ENCODE results near the gene PGAM5. TPM values are rescaled to one million over a fixed set of nuclear protein-coding genes. Genes with fewer than 3 reads are reported as not detected.
A peak's percentile ranks its signal among the peaks of the same experiment; 100 is the strongest.

The PGAM5 gene
- total and polyA plus RNA-seq, 3 donors from 2014 or later: 37.2 to 48.0 (median 40.9) TPM

DNA sequence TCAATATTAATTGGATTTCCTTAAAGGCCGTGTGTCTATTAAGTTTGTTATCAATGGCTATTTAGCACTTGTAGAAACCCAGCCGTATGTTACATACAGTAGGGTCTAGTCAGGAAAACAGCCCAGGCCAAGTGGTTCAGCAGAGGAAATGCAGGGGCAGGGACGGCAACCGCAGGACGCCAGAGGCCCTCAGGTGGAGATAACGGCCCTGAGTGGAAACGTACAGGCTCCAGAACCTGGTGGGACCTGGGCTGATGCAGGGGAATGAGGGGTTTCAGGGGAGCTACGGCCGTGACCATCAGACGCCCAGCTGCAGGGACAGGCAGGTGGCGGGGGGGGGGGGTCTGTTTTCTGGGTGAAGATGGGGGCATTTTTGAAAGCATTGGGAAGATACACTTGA lies 54.7 kb downstream of the PGAM5 start:
- Histone ChIP-seq H3K27me3 (no peaks in the 10 kb centered on the region), H3K9me3 (no peaks in the 10 kb centered on the region), H3K4me1 (peaks cover 21% of the 10 kb centered on the region), H3K4me3 (no peak overlapping the region), H3K36me3 (ENCODE audit: low read depth, missing control alignments) (no peaks in the 10 kb centered on the region), H3K27ac (no peak overlapping the region)
- 73 to 88% methylated on average over 11 of the region's 11 CpGs for WGBS, 2 donors
- TF ChIP-seq POLR2A (IDR thresholded peaks at IDR 0.05): no peak
- TF ChIP-seq, protein P1, sequence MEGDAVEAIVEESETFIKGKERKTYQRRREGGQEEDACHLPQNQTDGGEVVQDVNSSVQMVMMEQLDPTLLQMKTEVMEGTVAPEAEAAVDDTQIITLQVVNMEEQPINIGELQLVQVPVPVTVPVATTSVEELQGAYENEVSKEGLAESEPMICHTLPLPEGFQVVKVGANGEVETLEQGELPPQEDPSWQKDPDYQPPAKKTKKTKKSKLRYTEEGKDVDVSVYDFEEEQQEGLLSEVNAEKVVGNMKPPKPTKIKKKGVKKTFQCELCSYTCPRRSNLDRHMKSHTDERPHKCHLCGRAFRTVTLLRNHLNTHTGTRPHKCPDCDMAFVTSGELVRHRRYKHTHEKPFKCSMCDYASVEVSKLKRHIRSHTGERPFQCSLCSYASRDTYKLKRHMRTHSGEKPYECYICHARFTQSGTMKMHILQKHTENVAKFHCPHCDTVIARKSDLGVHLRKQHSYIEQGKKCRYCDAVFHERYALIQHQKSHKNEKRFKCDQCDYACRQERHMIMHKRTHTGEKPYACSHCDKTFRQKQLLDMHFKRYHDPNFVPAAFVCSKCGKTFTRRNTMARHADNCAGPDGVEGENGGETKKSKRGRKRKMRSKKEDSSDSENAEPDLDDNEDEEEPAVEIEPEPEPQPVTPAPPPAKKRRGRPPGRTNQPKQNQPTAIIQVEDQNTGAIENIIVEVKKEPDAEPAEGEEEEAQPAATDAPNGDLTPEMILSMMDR (IDR thresholded peaks at IDR 0.05): no peak
- intact Hi-C loops (cut with DNase I; ENCODE audit: low total_unique reads): no loop called here
- DNase-seq: no peak

DNA sequence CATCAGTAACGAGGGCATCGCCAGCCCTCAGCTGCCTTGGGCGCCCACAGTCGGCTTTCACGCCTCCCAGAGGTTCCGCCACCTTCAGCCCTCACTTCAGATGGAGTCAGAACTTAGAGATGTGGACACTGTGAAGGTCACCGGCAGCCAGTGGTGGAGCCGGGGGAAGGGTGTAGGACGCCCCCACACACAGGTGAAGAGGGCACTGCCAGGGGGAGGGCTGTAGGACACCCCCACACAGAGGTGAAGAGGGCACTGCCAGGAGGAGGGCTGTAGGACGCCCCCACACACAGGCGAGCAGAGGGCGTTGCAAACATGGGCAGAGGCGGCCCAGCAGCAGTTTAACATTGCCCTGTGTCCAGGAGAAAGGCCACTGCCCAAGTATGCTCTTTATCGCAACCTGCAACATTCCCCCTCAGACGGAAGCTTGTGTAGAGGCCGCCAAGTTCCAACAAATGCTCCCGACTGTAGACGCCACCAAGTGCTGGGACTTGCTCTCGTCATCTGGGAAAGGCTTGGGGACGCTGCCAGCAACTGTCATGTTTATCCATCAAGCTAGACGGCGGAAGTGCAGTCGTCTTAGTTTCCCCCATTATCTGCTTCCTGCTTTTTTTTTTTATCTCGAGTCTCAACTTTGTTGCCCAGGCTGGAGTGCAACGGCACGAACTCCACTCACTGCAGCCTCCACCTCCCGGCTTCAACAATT lies 55.9 kb downstream of the PGAM5 start:
- no peaks in the 10 kb centered on the region for H3K36me3 ChIP-seq (ENCODE audit: low read depth, missing control alignments)
- intact Hi-C loops (cut with DNase I; ENCODE audit: low total_unique reads): no loop called here
- no peaks in the 10 kb centered on the region for H3K9me3 ChIP-seq
- H3K27me3 ChIP-seq: no peaks in the 10 kb centered on the region
- peak overlapping the region in 1 of 2 donors; percentile 24 for H3K27ac ChIP-seq
- H3K4me3 ChIP-seq: no peak overlapping the region
- DNase-seq: peak; percentile 87
- 41 to 71% methylated on average over 22 to 27 of the region's 27 CpGs for WGBS, 2 donors
- H3K4me1 ChIP-seq: peaks cover 17% of the 10 kb centered on the region
- TF ChIP-seq, protein P1 (IDR thresholded peaks at IDR 0.05): no peak
- TF ChIP-seq POLR2A (IDR thresholded peaks at IDR 0.05): no peak

DNA sequence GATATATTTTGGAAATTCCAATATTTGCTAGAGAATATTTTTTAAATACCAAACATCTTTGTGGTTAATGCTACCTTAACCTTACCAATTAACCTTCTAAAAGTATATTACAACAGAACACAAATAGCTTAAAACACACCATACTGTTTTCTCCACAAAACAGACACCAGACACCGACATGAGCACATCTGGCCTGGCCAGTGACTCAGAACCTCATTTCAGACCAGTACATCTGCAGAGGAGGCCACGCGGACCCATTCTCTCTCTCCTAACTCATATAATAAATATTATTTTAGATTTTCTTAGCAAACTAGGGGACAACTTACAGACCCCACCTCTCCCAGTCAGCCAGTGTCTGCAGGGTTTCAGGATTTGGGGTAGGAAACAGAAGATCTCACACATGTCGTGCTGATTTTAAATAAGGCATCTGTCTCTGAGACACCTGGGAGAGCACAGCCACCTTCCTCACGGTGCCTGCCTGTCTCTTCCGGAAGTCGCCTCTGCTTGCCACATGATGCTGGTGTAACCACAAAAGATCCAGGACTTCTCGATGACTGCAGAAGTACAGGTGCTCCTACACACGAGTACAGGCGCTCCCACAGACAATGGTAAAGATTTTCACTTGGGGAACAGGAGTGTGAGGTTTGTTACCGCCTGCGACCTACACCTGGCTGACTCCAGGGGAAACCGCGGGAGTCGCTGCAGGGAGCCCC lies 60.6 kb downstream of the PGAM5 start:
- Histone ChIP-seq H3K4me1 (peaks cover 18% of the 10 kb centered on the region), H3K36me3 (ENCODE audit: low read depth, missing control alignments) (peaks cover 4% of the 10 kb centered on the region), H3K27ac (peak overlapping the region in 1 of 2 donors; percentile 44), H3K4me3 (no peak overlapping the region), H3K27me3 (no peaks in the 10 kb centered on the region), H3K9me3 (no peaks in the 10 kb centered on the region)
- 91 to 92% methylated on average over 14 to 15 of the region's 15 CpGs for WGBS, 2 donors
- no peak for DNase-seq
- TF ChIP-seq, protein P1 (IDR thresholded peaks at IDR 0.05): no peak
- no peak for TF ChIP-seq POLR2A (IDR thresholded peaks at IDR 0.05)
- intact Hi-C loops (cut with DNase I; ENCODE audit: low total_unique reads): no loop called here

Small RNA genes within 50 kb of the gene (small RNA-seq; reads per million reads assigned to genes)
- 0 reads per million in 2 donors for gene RNA5SP379

Other genes starting within 250 kb of the PGAM5 start
- 10 to 100 TPM; 88.3 to 98.9 TPM for gene FBRSL1, start 220.7 kb upstream of the PGAM5 start, total RNA-seq
- 51.1 TPM for gene FBRSL1, start 220.7 kb upstream of the PGAM5 start, polyA plus RNA-seq (ENCODE audit: insufficient read depth, low read depth, low replicate concordance)
- under 1 TPM in 1 of 2 donors, not detected in 1; 0.81 TPM for gene LRCOL1, start 100.3 kb upstream of the PGAM5 start, total RNA-seq
- 1.6 TPM for gene LRCOL1, start 100.3 kb upstream of the PGAM5 start, polyA plus RNA-seq (ENCODE audit: insufficient read depth, low read depth, low replicate concordance)
- 1 to 10 TPM; 2.2 to 2.7 TPM for gene P2RX2, start 92.1 kb upstream of the PGAM5 start, total RNA-seq
- gene P2RX2, start 92.1 kb upstream of the PGAM5 start, polyA plus RNA-seq (ENCODE audit: insufficient read depth, low read depth, low replicate concordance): 3.0 TPM
- 100 to 1,000 TPM; 123 to 288 TPM for gene POLE, start 23.5 kb upstream of the PGAM5 start, total RNA-seq
- 76.8 TPM for gene POLE, start 23.5 kb upstream of the PGAM5 start, polyA plus RNA-seq (ENCODE audit: insufficient read depth, low read depth, low replicate concordance)
- gene PXMP2, start 23.3 kb upstream of the PGAM5 start, total RNA-seq: 10 to 100 TPM; 16.0 to 26.5 TPM
- 13.5 TPM for gene PXMP2, start 23.3 kb upstream of the PGAM5 start, polyA plus RNA-seq (ENCODE audit: insufficient read depth, low read depth, low replicate concordance)
- gene ANKLE2, start 51.0 kb downstream of the PGAM5 start, total RNA-seq: 100 to 1,000 TPM; 103 to 120 TPM
- gene ANKLE2, start 51.0 kb downstream of the PGAM5 start, polyA plus RNA-seq (ENCODE audit: insufficient read depth, low read depth, low replicate concordance): 204 TPM
- gene GOLGA3, start 118.0 kb downstream of the PGAM5 start, total RNA-seq: 10 to 100 TPM; 72.3 to 95.2 TPM
- 30.4 TPM for gene GOLGA3, start 118.0 kb downstream of the PGAM5 start, polyA plus RNA-seq (ENCODE audit: insufficient read depth, low read depth, low replicate concordance)
- 100 to 1,000 TPM in 1 of 2 donors, 10 to 100 TPM in 1; 89.6 to 100 TPM for gene CHFR, start 176.8 kb downstream of the PGAM5 start, total RNA-seq
- 62.2 TPM for gene CHFR, start 176.8 kb downstream of the PGAM5 start, polyA plus RNA-seq (ENCODE audit: insufficient read depth, low read depth, low replicate concordance)
- 10 to 100 TPM; 13.4 to 14.6 TPM for gene ZNF605, start 245.5 kb downstream of the PGAM5 start, total RNA-seq
- 3.2 TPM for gene ZNF605, start 245.5 kb downstream of the PGAM5 start, polyA plus RNA-seq (ENCODE audit: insufficient read depth, low read depth, low replicate concordance)